AG08395 (cell line): ENCODE data around the gene NUP153.
"Not testable (repeated sequence)": the region's sequence is repeated elsewhere in the genome, so short reads cannot be mapped to it uniquely, and the experiment has no call there.

Experiments used
- DNase-seq: peaks from one replicate; pipeline ENCODE4 v3.0.0; 2012; ENCODE audit warnings: mixed read lengths, low spot score

NUP153 gene

GRCh38 chr6:17706580-17707370 lies at the start of gene NUP153:
NUP153 (minus strand) TSS chr6:17706925; CDS start chr6:17706387, 538 bp downstream.
- DNase-seq: peak; percentile 96

GRCh38 chr6:17754254-17754653 lies 47.5 kb upstream of the NUP153 start:
- no peak for DNase-seq

GRCh38 chr6:17745324-17745723 lies 38.6 kb upstream of the NUP153 start:
- DNase-seq: not testable (repeated sequence)

- DNase-seq: not testable (repeated sequence)
Observed at GRCh38 chr6:17744757-17745308, 38.1 kb upstream of the NUP153 start.

DNA sequence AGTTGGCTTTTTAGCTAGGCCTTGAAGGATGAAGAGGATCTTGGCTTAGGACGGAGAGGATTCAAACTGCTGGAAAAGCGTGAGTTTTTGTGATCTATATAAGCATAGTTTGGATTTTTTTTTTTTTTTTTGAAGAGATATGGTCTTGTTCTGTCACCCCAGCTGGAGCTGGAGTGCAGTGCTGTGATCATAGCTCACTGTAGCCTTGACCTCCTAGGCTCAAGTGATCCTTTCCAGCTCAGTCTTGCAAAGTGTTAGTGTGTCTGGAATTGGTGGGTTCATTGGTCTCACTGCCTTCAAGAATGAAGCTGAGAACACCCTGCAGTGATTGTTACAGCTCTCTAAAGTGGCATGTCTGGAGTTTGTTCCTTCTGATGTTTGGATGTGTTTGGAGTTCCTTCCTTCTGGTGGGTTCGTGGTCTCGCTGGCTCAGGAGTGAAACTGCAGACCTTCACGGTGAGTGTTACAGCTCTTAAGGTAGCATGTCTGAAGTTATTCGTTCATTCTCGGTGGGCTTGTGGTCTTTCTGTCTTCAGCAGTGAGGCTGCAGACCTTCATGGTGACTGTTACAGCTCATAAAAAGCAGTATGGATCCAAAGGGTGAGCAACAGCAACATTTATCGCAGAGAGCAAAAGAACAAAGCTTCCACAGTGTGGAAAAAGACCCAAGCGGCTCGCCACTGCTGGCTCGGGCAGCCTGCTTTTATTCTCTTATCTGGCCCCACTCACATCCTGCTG lies 37.5 kb upstream of the NUP153 start:
- DNase-seq: no peak

GRCh38 chr6:17741507-17741906 lies 34.8 kb upstream of the NUP153 start:
- no peak for DNase-seq

- no peak for DNase-seq
Observed at GRCh38 chr6:17740559-17741220, 34.0 kb upstream of the NUP153 start.

DNA sequence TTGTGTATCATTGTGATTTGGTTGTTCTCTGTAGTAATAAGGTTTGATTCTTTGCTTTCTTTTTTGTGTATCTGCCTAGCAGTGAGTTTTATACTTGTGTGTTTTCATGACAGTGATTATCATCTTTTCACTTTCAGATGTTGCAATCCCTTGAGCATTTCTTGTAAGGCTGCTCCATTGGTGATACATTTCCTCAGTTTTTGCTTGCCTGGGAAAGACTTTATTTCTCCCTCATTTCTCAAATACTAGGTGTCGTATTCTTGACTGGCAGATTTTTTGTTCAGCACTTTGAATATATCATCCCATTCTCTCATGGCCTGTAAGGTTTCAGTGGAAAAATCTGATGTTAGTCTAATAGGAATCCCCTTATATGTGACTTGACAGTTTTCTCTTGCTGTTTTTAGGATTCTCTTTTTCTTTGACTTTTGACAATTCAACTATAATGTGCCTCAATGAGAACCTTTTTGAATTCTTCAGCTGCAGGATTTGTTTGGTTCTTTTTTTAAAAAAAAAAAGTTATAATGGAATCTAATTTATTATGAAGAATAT lies 31.1 kb upstream of the NUP153 start:
- DNase-seq: no peak

- DNase-seq: not testable (repeated sequence)
Observed at GRCh38 chr6:17735311-17735710, 28.6 kb upstream of the NUP153 start.

DNA sequence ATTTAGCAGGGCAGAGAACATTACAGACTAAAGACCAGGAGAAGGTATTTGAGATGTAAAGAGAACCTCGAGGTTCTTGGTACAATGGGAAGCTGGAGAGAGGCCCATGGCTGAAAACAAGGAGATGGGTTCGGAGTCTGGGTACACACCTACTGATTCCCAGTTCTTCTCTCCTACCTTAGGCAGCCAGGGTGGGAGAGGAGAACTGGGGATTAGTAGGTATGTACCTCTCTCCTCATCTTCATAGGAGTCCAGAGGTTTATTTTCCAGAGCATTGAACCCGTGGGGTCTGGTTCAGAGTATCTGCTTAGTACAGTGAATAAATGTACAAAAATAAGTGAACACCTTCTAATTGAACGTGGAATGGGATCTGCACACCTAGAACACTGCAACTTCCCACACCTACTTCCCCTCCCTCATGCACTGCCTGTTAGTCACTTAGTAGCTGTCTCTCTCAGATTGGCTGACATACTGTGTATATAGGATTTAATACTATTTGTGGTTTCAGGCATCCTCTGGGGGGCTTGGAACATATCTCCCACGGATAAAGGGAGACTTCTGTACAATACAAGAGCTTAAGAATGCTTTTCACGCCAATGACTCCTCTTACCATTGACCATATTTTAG lies 23.5 kb upstream of the NUP153 start:
- DNase-seq: no peak

DNA sequence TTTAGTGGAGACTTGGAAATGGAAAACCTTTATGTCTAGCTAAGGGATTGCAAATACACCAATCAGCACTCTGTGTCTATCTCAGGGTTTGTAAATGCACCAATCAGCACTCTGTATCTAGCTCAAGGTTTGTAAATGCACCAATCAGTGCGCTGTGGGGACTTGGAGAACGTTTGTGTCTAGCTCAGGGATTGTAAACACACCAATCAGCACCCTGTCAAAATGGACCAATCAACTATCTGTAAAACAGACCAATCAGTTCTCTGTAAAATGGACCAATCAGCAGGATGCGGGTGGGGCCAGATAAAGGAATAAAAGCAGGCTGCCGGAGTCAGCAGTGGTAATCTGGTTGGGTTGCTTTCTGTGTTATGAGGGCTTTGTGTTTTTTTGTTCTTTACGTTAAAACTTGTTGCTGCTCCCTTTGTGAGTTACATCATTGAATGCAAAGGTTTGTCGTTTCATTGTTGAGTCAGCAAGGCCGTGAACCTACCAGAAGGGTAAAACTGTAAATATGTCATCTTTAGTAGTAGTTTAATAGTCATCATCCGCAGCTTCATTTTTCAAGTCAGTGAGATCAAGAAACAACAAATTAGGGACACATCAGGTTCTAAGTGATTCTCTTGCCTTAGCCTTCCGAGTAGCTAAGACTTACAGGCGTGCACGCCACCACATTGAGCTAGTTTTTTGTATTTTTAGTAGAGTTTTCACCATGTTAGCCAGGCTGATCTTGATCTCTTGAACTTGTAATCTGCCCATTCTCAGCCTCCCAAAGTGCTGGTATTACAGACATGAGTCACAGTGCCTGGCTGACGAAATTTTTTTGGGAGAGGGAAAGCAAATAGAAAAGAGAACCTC lies 22.7 kb upstream of the NUP153 start:
- DNase-seq: no peak

- no peak for DNase-seq
Observed at GRCh38 chr6:17728551-17729222, 22.0 kb upstream of the NUP153 start.

GRCh38 chr6:17725083-17725482 lies 18.4 kb upstream of the NUP153 start:
- DNase-seq: peak; percentile 20

DNA sequence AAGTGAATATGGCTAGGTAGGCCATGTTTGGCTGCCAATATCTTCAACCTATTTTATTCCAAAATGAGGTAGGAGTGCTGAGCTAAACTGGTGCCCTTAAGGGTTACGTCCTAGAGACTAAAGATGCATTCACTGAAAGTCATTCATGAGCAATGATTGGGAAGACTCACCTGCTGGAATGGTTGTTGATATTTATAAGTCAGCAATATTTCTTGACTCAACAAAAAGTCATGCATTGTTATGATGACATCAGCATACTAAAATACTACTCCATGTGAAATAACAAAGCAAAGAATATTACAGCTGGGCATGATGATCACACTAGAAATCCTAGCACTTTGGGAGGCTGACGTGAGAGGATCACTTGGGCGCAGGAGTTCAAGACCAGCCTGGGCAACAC lies 17.6 kb upstream of the NUP153 start:
- no peak for DNase-seq

DNA sequence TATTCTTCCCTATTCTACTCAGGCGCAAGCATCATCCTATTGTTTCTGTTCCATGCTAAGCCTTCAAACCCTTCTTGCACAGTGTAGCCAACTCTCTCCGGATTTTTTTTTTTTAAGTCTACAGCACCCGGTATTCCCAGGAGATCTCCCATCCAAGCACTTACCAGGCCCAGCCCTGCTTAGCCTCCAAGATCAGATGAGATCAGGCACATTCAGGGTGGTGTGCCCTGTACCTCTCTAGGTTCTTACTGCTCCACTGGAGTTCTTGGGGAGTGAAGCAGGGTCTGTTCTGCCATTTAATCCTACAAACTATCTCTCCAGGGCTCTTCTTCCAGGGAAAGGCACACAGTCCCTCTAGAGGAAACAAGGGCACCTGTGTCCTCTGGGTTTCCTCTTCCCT lies 14.9 kb upstream of the NUP153 start:
- DNase-seq: no peak

DNA sequence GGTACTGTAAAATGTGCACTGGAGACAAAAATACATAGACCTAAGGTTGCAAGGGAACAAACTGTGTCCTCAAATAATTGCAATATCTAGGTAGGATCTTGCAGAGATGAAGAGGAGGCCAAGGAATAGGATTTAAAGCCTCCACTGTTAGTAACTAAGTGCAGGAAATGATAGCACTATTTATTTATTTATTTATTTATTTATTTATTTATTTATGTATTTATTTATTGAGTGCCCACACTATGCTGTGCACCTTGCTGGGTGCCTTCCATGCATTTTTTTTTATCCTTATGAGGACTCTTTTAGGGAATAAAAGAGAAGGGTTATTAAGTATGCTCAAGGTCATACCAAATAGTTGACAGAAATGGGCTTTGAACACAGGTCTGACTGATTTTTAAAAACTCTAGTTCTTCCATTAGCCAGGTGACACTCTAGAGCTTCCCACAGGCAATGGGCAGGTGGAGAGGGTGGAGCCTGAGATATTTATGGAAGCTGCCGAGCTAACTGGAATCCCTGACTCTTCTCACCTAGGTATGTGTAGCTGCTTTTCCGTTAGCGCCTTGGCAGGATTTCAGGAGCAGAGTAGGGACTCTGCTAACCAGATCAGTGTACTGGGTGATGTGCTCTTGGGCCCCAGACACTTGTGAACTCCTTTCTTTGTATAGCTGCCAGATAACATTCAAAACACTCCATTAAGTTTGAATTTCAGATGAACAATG lies 12.8 kb upstream of the NUP153 start:
- no peak for DNase-seq

DNA sequence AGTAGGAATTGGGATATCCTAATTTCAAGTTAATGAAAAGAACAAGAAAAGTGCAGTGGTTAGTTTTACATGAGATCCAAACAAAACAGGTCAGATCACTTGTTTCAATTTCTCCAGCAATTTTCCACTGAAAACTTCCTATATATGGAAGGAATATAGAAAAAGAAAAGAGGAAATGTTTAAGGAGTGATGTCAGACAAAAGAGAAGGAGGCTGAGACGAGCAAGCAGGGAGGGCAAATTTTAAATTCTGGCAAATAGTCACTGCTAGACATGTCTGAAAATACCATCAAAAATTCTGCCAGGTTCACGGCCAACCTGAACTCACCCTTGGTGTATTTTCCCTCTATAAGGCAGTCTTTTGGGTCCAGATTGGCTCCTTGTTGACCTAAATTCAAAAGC lies 9.5 kb upstream of the NUP153 start:
- DNase-seq: no peak

- DNase-seq: peak; percentile 92
Observed at GRCh38 chr6:17714879-17715851, 8.4 kb upstream of the NUP153 start.
